Trophoblast cell (in vitro differentiated cells and primary cell): Measurements from ENCODE around the gene FAM120A. TPM values are rescaled to one million over a fixed set of nuclear protein-coding genes. Genes with fewer than 3 reads are reported as not detected.

Source experiments
- DNase-seq, 2 donors: peaks; one replicate each; pipeline ENCODE4 v3.0.0-alpha.2; 2016
- H2AFZ ChIP-seq: 2 replicates; pipeline ENCODE4 v1.6.1; 2013; ENCODE audit warnings: low read length, moderate library complexity, mild to moderate bottlenecking; ENCODE audit not compliant: insufficient read depth, poor library complexity
- H2AK5ac ChIP-seq: 2 replicates; pipeline ENCODE4 v1.6.1; 2013; ENCODE audit warnings: mild to moderate bottlenecking, low read length
- H2BK120ac ChIP-seq: 2 replicates; pipeline ENCODE4 v1.6.1; 2013; ENCODE audit warnings: low read length, mild to moderate bottlenecking, moderate library complexity; ENCODE audit not compliant: insufficient read depth, poor library complexity
- H2BK12ac ChIP-seq: 2 replicates; pipeline ENCODE4 v1.6.1; 2013; ENCODE audit warnings: mild to moderate bottlenecking, low read length, moderate library complexity
- H2BK5ac ChIP-seq: 2 replicates; pipeline ENCODE4 v1.6.1; 2013; ENCODE audit warnings: low read length, low read depth, moderate library complexity, mild to moderate bottlenecking; ENCODE audit not compliant: poor library complexity
- H3K14ac ChIP-seq: 2 replicates; pipeline ENCODE4 v1.6.1; 2013; ENCODE audit warnings: mild to moderate bottlenecking, low read length
- H3K18ac ChIP-seq: 2 replicates; pipeline ENCODE4 v1.6.1; 2013; ENCODE audit warnings: mild to moderate bottlenecking, low read length
- H3K23ac ChIP-seq: 2 replicates; pipeline ENCODE4 v1.6.1; 2013; ENCODE audit warnings: low read length
- H3K27ac ChIP-seq: 2 replicates; pipeline ENCODE4 v1.5.1; 2013; ENCODE audit warnings: low read depth, mild to moderate bottlenecking, inconsistent platforms, low read length, moderate library complexity
- H3K27me3 ChIP-seq: 2 replicates; pipeline ENCODE4 v1.6.1; 2013; ENCODE audit warnings: inconsistent platforms, mild to moderate bottlenecking, low read length, moderate library complexity; ENCODE audit not compliant: insufficient read depth
- H3K36me3 ChIP-seq, 2 experiments: 1 replicate in 1 of 2; 2 replicates in 1 of 2; pipeline ENCODE4 v1.6.1; 2013; ENCODE audit warnings: low read length in 2 of 2, mild to moderate bottlenecking in 2 of 2, moderate library complexity in 1 of 2; ENCODE audit not compliant: insufficient read depth in 2 of 2, control insufficient read depth in 1 of 2
- H3K4ac ChIP-seq: 2 replicates; pipeline ENCODE4 v1.6.1; 2013; ENCODE audit warnings: low read depth, mild to moderate bottlenecking, low read length, moderate library complexity
- H3K4me1 ChIP-seq, 2 experiments: 1 replicate in 1 of 2; 2 replicates in 1 of 2; pipeline ENCODE4 v1.6.1; 2013; ENCODE audit warnings: low read length in 2 of 2, mild to moderate bottlenecking in 2 of 2, moderate library complexity in 1 of 2; ENCODE audit not compliant: insufficient read depth in 2 of 2, control insufficient read depth in 1 of 2
- H3K4me2 ChIP-seq: 2 replicates; pipeline ENCODE4 v1.6.1; 2013; ENCODE audit warnings: inconsistent platforms, mild to moderate bottlenecking, low read length, moderate library complexity
- H3K4me3 ChIP-seq: 2 replicates; pipeline ENCODE4 v1.5.1; 2013; ENCODE audit warnings: mild to moderate bottlenecking, low read depth, low read length, inconsistent platforms
- H3K79me1 ChIP-seq: one replicate; pipeline ENCODE4 v1.6.1; 2013; ENCODE audit warnings: low read length
- H3K79me2 ChIP-seq: 2 replicates; pipeline ENCODE4 v1.6.1; 2013; ENCODE audit warnings: low read length, mild to moderate bottlenecking; ENCODE audit not compliant: control insufficient read depth, insufficient read depth, poor library complexity
- H3K9ac ChIP-seq: 2 replicates; pipeline ENCODE4 v1.6.1; 2013; ENCODE audit warnings: mild to moderate bottlenecking, low read length
- H3K9me3 ChIP-seq: 2 replicates; pipeline ENCODE4 v1.6.1; 2013; ENCODE audit warnings: low read depth, mild to moderate bottlenecking, control low read depth, inconsistent platforms, low read length; ENCODE audit not compliant: insufficient read depth
- H4K12ac ChIP-seq: 2 replicates; pipeline ENCODE4 v1.6.1; 2013; ENCODE audit warnings: low read depth, mild to moderate bottlenecking, low read length, moderate library complexity
- H4K8ac ChIP-seq: 2 replicates; pipeline ENCODE4 v1.6.1; 2013; ENCODE audit warnings: low read depth, mild to moderate bottlenecking, low read length, moderate library complexity
- H4K91ac ChIP-seq: one replicate; pipeline ENCODE4 v1.6.1; 2013; ENCODE audit warnings: low read depth, mild to moderate bottlenecking, low read length, moderate library complexity
- WGBS: extraction: QIAGEN DNeasy Blood & Tissue Kit; methylation state at CpG from one replicate; pipeline ENCODE4 v1.1.7; 2013; ENCODE audit warnings: missing lambda C conversion rate; ENCODE audit not compliant: insufficient read length, insufficient coverage; ENCODE audit errors: extremely low coverage; 5-methylcytosine and 5-hydroxymethylcytosine counted together
- polyA plus RNA-seq: library from polyadenylated mRNA; stranded (reverse); fragments of 200-250 nt; gene quantifications from 2 replicates; pipeline ENCODE4 v1.2.3, GENCODE V29; 2013

The FAM120A gene
- 74.8 and 75.7 TPM in 2 replicates for polyA plus RNA-seq

GRCh38 chr9:93450945-93451815 lies at the start of gene FAM120A:
Gene FAM120A (plus strand): TSS chr9:93451685. CDS start chr9:93451916, 231 bp downstream.
- Histone ChIP-seq H3K79me2 (peaks cover 19% of the 10 kb centered on the region), H3K4me3 (peak within 1 kb of the TSS; percentile 99), H3K14ac (peak within 1 kb of the TSS; percentile 96), H2BK12ac (peak within 1 kb of the TSS; percentile 79), H4K91ac (peak within 1 kb of the TSS; percentile 99), H2AK5ac (peak within 1 kb of the TSS; percentile 76), H4K12ac (peak within 1 kb of the TSS; percentile 98), H3K4ac (peak within 1 kb of the TSS; percentile 97), H2AFZ (peak within 1 kb of the TSS; percentile 98), H3K27ac (peak within 1 kb of the TSS; percentile 99), H3K79me1 (peaks cover 16% of the 10 kb centered on the region), H4K8ac (peak within 1 kb of the TSS; percentile 95), H3K18ac (peak within 1 kb of the TSS; percentile 96), H3K27me3 (no peaks in the 10 kb centered on the region), H2BK120ac (peak within 1 kb of the TSS; percentile 96), H3K36me3 (peaks cover 3 to 16% of the 10 kb centered on the region in 2 experiments), H3K9ac (peak within 1 kb of the TSS; percentile 96), H3K4me1 (peaks cover 0 to 2% of the 10 kb centered on the region in 2 experiments), H3K23ac (no peak within 1 kb of the TSS), H2BK5ac (peak within 1 kb of the TSS; percentile 96), H3K9me3 (no peaks in the 10 kb centered on the region), H3K4me2 (peak within 1 kb of the TSS; percentile 92)
- DNase-seq = peak; percentile 69 to 82
- WGBS = no CpG with 5 or more reads among the region's 100 CpGs

- Histone ChIP-seq H3K79me2 (no peaks in the 10 kb centered on the region), H3K27ac (no peak overlapping the region), H3K27me3 (no peaks in the 10 kb centered on the region), H4K91ac (no peak overlapping the region), H3K9ac (no peak overlapping the region), H3K36me3 (no peaks in the 10 kb centered on the region), H3K23ac (no peak overlapping the region), H2BK120ac (no peak overlapping the region), H2AK5ac (no peak overlapping the region), H4K8ac (no peak overlapping the region), H3K79me1 (no peaks in the 10 kb centered on the region), H4K12ac (no peak overlapping the region), H2BK5ac (no peak overlapping the region), H3K4ac (no peak overlapping the region), H3K4me2 (no peak overlapping the region), H3K4me3 (no peak overlapping the region), H2BK12ac (no peak overlapping the region), H2AFZ (no peak overlapping the region), H3K9me3 (no peaks in the 10 kb centered on the region), H3K14ac (no peak overlapping the region), H3K4me1 (no peaks in the 10 kb centered on the region), H3K18ac (no peak overlapping the region)
- WGBS = no CpG with 5 or more reads among the region's 5 CpGs
- DNase-seq = no peak
Observed at GRCh38 chr9:93406371-93406770, 45.1 kb upstream of the FAM120A start.

GRCh38 chr9:93413530-93413929 lies 38.0 kb upstream of the FAM120A start:
- Histone ChIP-seq H3K9me3 (peaks cover 8% of the 10 kb centered on the region), H3K4ac (no peak overlapping the region), H4K12ac (no peak overlapping the region), H3K23ac (no peak overlapping the region), H3K27me3 (no peaks in the 10 kb centered on the region), H2AFZ (no peak overlapping the region), H3K36me3 (no peaks in the 10 kb centered on the region), H4K91ac (no peak overlapping the region), H3K4me3 (no peak overlapping the region), H2BK5ac (no peak overlapping the region), H3K9ac (no peak overlapping the region), H3K79me2 (no peaks in the 10 kb centered on the region), H2BK12ac (no peak overlapping the region), H3K18ac (no peak overlapping the region), H3K79me1 (no peaks in the 10 kb centered on the region), H3K4me1 (peaks cover 6 to 8% of the 10 kb centered on the region in 2 experiments), H4K8ac (no peak overlapping the region), H2AK5ac (no peak overlapping the region), H3K14ac (no peak overlapping the region), H2BK120ac (no peak overlapping the region), H3K4me2 (no peak overlapping the region), H3K27ac (no peak overlapping the region)
- DNase-seq = no peak

- Histone ChIP-seq H3K79me1 (no peaks in the 10 kb centered on the region), H3K4me1 (peaks cover 10 to 15% of the 10 kb centered on the region in 2 experiments), H3K4ac (no peak overlapping the region), H4K8ac (no peak overlapping the region), H3K79me2 (no peaks in the 10 kb centered on the region), H2BK120ac (no peak overlapping the region), H4K91ac (no peak overlapping the region), H3K27me3 (no peaks in the 10 kb centered on the region), H2BK12ac (no peak overlapping the region), H2AK5ac (no peak overlapping the region), H3K18ac (no peak overlapping the region), H3K9me3 (peaks cover 8% of the 10 kb centered on the region), H2AFZ (no peak overlapping the region), H3K27ac (no peak overlapping the region), H3K4me3 (no peak overlapping the region), H4K12ac (no peak overlapping the region), H3K9ac (no peak overlapping the region), H3K36me3 (no peaks in the 10 kb centered on the region), H3K14ac (no peak overlapping the region), H3K4me2 (no peak overlapping the region), H3K23ac (no peak overlapping the region), H2BK5ac (no peak overlapping the region)
- DNase-seq = no peak
- WGBS = no CpG with 5 or more reads among the region's 2 CpGs
Observed at GRCh38 chr9:93415176-93415690, 36.3 kb upstream of the FAM120A start.
